Osteoblast (primary cell): ENCODE results near the gene HEXIM1. TPM values are rescaled to one million over a fixed set of nuclear protein-coding genes. Genes with fewer than 3 reads are reported as not detected.

ENCODE experiments used
- DNase-seq: peaks from one replicate; pipeline ENCODE4 v3.0.0; 2011; ENCODE audit warnings: low spot score, mixed read lengths; ENCODE audit not compliant: insufficient read length; ENCODE audit errors: missing footprints
- H2AFZ ChIP-seq: 2 replicates; pipeline ENCODE4 v1.6.0; 2011; ENCODE audit warnings: mild to moderate bottlenecking, low read length
- H3K27ac ChIP-seq: 2 replicates; pipeline ENCODE4 v1.5.1; 2011; ENCODE audit warnings: mild to moderate bottlenecking, low read depth, low read length, moderate library complexity
- H3K27me3 ChIP-seq: 2 replicates; pipeline ENCODE4 v1.6.0; 2012; ENCODE audit warnings: mild to moderate bottlenecking, control low read depth, inconsistent platforms, low read length, moderate library complexity; ENCODE audit not compliant: insufficient read depth
- H3K36me3 ChIP-seq: 2 replicates; pipeline ENCODE4 v1.5.1; 2011; ENCODE audit warnings: mild to moderate bottlenecking, low read length, control low read depth, moderate library complexity; ENCODE audit not compliant: insufficient read depth
- H3K4me1 ChIP-seq: 2 replicates; pipeline ENCODE4 v1.5.1; 2011; ENCODE audit warnings: mild to moderate bottlenecking, low read length, control low read depth, moderate library complexity; ENCODE audit not compliant: insufficient read depth
- H3K4me2 ChIP-seq: 2 replicates; pipeline ENCODE4 v1.6.0; 2011; ENCODE audit warnings: mild to moderate bottlenecking, low read length; ENCODE audit not compliant: insufficient read depth
- H3K4me3 ChIP-seq: fragments of 200-600 bp; sonication (generic); 3 replicates; pipeline ENCODE4 v1.5.1; 2012; ENCODE audit warnings: mild to moderate bottlenecking, low read length, inconsistent platforms; ENCODE audit not compliant: insufficient read depth
- H3K79me2 ChIP-seq: 2 replicates; pipeline ENCODE4 v1.6.0; 2012; ENCODE audit warnings: mild to moderate bottlenecking, low read length, control low read depth, inconsistent platforms; ENCODE audit not compliant: insufficient read depth
- H3K9me3 ChIP-seq: 2 replicates; pipeline ENCODE4 v1.5.1; 2011; ENCODE audit warnings: low read depth, low read length, control low read depth
- H4K20me1 ChIP-seq: 2 replicates; pipeline ENCODE4 v1.6.0; 2012; ENCODE audit warnings: mild to moderate bottlenecking, low read length, control low read depth; ENCODE audit not compliant: insufficient read depth
- total RNA-seq: library from RNA; depleted of rRNA; stranded (reverse); fragments of >200 nt; gene quantifications from 2 replicates; pipeline ENCODE4 v1.2.3, GENCODE V29; 2012
- TF ChIP-seq, protein P1 (sequence below): IDR thresholded peaks from 2 replicates; pipeline ENCODE4 v1.5.1; 2011; ENCODE audit warnings: mild to moderate bottlenecking, low read depth, low read length, moderate library complexity; ENCODE audit errors: extremely low read depth

HEXIM1 gene
- total RNA-seq, 1 donor, result 10.9 TPM

DNA sequence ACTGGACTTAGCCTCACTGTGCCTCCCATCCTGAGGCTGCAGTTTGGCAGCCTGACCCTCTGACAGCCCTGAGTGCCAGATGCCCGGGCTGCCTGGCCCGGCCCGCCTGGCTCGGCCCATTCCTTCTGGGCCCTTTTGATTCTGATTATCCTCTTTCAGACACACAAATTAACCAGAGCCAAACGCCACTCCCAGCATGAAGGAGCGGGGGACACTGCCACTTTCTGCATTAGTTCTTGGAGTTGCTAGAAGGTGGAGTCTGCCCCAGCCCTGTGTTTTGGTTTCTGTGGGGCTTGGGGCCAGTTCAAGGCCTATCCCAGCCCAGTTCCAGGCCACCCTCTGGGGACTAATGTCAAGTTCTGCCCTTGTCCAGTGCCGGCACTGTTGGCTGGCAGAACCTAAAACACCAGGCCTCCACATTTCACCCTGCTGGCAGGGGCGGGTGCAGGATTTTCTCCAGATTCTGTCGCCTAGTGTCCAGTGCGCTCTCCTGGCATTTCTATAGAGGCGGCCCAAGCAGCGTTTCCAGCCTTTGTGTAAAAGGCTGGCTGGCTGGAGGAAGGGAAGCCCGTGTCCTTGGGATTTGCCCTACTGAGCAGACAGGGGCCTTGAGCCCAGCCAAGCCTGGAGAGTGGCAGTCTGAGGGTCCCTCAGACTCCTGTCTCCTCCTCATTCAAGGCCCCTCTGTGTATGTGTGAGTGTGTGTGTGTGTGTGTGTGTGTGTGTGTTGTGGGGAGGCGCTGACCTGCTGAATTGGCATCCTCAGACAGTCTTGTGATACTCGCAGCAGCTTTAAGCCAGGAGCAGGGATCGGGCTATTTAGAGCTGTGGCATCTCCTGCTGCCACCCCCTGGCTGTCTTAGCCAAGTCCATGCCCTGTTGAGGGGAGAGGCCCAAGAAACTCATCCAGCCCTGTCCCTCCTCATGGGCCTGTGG lies 37.3 kb upstream of the HEXIM1 start:
- H3K27ac ChIP-seq, result no peak overlapping the region
- H2AFZ ChIP-seq, result no peak overlapping the region
- no peak overlapping the region for H3K4me3 ChIP-seq
- H3K9me3 ChIP-seq, result no peaks in the 10 kb centered on the region
- peaks cover 26% of the 10 kb centered on the region for H3K36me3 ChIP-seq
- peaks cover 11% of the 10 kb centered on the region for H4K20me1 ChIP-seq
- DNase-seq, result peak; percentile 91
- peaks cover 6% of the 10 kb centered on the region for H3K79me2 ChIP-seq
- no peak overlapping the region for H3K4me2 ChIP-seq
- no peaks in the 10 kb centered on the region for H3K27me3 ChIP-seq
- TF ChIP-seq, protein P1, sequence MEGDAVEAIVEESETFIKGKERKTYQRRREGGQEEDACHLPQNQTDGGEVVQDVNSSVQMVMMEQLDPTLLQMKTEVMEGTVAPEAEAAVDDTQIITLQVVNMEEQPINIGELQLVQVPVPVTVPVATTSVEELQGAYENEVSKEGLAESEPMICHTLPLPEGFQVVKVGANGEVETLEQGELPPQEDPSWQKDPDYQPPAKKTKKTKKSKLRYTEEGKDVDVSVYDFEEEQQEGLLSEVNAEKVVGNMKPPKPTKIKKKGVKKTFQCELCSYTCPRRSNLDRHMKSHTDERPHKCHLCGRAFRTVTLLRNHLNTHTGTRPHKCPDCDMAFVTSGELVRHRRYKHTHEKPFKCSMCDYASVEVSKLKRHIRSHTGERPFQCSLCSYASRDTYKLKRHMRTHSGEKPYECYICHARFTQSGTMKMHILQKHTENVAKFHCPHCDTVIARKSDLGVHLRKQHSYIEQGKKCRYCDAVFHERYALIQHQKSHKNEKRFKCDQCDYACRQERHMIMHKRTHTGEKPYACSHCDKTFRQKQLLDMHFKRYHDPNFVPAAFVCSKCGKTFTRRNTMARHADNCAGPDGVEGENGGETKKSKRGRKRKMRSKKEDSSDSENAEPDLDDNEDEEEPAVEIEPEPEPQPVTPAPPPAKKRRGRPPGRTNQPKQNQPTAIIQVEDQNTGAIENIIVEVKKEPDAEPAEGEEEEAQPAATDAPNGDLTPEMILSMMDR, result no peak
- H3K4me1 ChIP-seq, result no peaks in the 10 kb centered on the region

DNA sequence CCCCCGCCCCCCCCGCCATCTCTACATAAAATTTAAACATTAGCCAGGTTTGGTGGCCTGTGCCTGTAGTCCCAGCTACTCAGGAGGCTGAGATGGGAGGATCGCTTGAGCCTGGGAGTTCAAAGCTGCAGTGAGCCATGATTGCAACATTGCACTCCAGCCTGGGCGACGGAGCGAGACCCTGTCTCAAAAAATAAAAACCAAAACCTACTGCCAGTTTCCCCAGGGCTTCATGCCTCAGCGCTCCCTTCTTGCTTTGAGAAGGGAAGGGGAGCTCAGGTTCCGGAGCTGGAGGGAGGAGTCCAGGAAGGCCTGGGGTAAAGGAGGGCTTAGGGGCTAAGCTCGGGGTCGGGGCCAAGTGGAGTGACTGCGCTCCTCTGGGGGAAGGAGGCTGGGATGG lies 36.4 kb upstream of the HEXIM1 start:
- Histone ChIP-seq H3K27ac (no peak overlapping the region), H3K36me3 (peaks cover 17% of the 10 kb centered on the region), H4K20me1 (peaks cover 11% of the 10 kb centered on the region), H3K4me2 (no peak overlapping the region), H3K9me3 (no peaks in the 10 kb centered on the region), H3K4me3 (no peak overlapping the region), H2AFZ (no peak overlapping the region), H3K27me3 (no peaks in the 10 kb centered on the region), H3K4me1 (no peaks in the 10 kb centered on the region), H3K79me2 (no peaks in the 10 kb centered on the region)
- DNase-seq, result no peak
- TF ChIP-seq, protein P1, result no peak

DNA sequence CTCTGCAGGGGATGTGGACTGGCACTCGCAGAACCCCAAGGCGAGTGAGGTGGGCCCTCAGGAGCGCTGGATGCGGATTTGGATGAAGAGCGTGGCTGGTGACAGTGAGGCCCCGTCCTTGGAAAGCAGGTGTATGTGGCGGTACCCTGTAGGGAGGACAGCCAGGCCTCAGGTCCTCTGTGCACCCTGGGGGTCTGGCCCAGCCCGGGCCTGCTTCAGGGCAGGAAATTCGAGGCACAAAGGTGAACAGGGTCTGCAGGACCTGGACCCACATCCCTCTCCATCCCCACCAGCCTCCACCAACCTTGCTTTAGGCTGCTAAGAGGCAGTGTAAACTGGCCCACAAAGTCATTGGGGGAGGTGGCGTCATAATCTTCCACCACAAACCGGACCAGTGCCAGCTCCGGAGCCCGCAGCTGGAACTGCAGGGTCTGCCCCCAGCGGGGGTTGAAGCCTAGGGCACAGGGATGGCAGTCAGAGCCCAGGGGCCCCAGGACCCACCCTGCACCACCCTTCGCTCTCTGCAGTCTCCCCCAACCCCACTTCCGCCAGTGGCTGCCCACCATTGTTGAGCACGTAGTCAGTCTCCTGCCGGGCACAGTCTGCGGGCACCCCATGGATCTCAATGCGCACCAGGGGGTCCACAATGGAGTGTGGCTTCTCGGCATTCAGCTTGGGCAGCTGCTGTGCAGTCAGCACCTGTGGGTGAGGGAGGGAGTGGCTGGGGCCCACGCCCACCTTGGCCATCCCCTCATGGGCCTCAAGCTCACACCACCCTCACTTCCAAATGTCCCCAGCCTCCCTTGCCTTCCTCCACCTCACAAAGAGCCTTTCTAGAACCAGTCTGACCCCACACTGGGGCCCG lies 35.5 kb upstream of the HEXIM1 start:
- TF ChIP-seq, protein P1, result no peak
- no peaks in the 10 kb centered on the region for H3K4me1 ChIP-seq
- no peaks in the 10 kb centered on the region for H3K27me3 ChIP-seq

DNA sequence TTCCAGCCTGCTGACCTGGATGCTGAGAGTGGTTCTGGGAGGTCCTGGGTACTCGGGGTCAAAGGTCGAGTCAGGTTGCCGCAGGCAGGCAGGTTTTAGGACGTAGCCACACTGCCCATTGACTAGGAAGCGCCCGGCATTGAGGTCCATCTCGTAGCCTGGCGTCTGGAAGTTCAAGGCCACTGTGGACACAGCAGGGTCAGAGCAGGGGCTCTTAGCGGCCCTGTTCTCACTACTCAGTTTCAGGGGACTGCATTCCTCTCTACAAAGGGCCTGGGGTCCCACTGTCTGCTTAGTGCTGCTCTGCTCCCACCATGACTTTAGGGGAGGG lies 34.9 kb upstream of the HEXIM1 start:
- no peaks in the 10 kb centered on the region for H3K9me3 ChIP-seq
- no peak overlapping the region for H2AFZ ChIP-seq
- peak; percentile 59 for DNase-seq
- TF ChIP-seq, protein P1, result no peak
- H3K79me2 ChIP-seq, result no peaks in the 10 kb centered on the region
- no peaks in the 10 kb centered on the region for H3K27me3 ChIP-seq
- H3K4me1 ChIP-seq, result no peaks in the 10 kb centered on the region
- H3K36me3 ChIP-seq, result peaks cover 3% of the 10 kb centered on the region
- H3K27ac ChIP-seq, result no peak overlapping the region
- peaks cover 5% of the 10 kb centered on the region for H4K20me1 ChIP-seq
- H3K4me2 ChIP-seq, result no peak overlapping the region
- no peak overlapping the region for H3K4me3 ChIP-seq

More for the DNA sequence above, 35.5 kb upstream of the HEXIM1 start:
- Histone ChIP-seq H3K9me3 (no peaks in the 10 kb centered on the region), H3K36me3 (peaks cover 8% of the 10 kb centered on the region), H3K4me2 (no peak overlapping the region), H3K27ac (no peak overlapping the region), H4K20me1 (peaks cover 5% of the 10 kb centered on the region), H2AFZ (no peak overlapping the region), H3K79me2 (no peaks in the 10 kb centered on the region), H3K4me3 (no peak overlapping the region)
- DNase-seq, result peak; percentile 67
